Measurements from ENCODE around the gene POR.

GRCh38 chr7:75993689-75994387, 78.9 kb downstream of the POR start:
- no peak for TF ChIP-seq CTCF (IDR thresholded peaks at IDR 0.05; ENCODE audit: poor library complexity)
- TF ChIP-seq EZH2 (IDR thresholded peaks at IDR 0.05; ENCODE audit: borderline replicate concordance): no peak
- no peak for TF ChIP-seq EZH2phosphoT487 (IDR thresholded peaks at IDR 0.05; ENCODE audit: low read depth, severe bottlenecking, unreplicated experiment)
